Measurements from ENCODE around the gene SCRN1. TPM values are rescaled to one million over a fixed set of nuclear protein-coding genes. Genes with fewer than 3 reads are reported as not detected.

The SCRN1 gene
- polyA plus RNA-seq, 1 donor from 2014 or later, result 130 TPM

DNA sequence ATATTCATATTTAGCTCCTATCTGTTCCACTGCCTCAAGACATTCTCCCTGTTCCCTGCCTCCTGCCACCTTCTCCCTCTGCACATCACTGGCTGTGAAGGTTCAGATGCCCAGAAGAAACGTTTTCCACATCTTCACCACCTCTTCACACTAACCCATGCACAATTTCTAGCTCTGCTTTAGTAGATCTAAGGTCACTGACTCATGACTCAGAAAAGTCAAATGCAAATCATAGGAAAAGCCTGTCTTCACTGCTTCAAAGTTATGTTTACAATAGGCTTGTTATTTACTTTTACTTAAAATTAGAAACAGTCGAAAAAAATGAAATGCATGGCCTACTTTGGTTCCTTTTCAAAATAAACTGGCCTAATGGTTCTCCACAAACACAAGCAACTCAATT is 2.5 kb downstream of the SCRN1 start:
- Histone ChIP-seq H2AFZ (ENCODE audit: low read depth, low read length) (no peak overlapping the region), H3F3A (ENCODE audit: insufficient read depth, low read length, poor library complexity, severe bottlenecking) (no peaks in the 10 kb centered on the region), H3K4me3 (ENCODE audit: low read length) (peak overlapping the region; percentile 99), H3K9me3 (ENCODE audit: low read length) (no peaks in the 10 kb centered on the region), H3K36me3 (ENCODE audit: insufficient read depth, low read length) (no peaks in the 10 kb centered on the region), H3K9ac (ENCODE audit: low read length) (no peak overlapping the region), H3K9me2 (ENCODE audit: insufficient read depth, low read length) (no peaks in the 10 kb centered on the region), H3K27ac (ENCODE audit: low read length) (no peak overlapping the region), H3K79me2 (replicated peaks; ENCODE audit: insufficient read depth, low read length) (peaks cover 62% of the 10 kb centered on the region), H3K4me2 (ENCODE audit: low read length) (peak overlapping the region; percentile 77), H3K27me3 (ENCODE audit: insufficient read depth, low read depth, low read length) (no peaks in the 10 kb centered on the region), H4K20me1 (ENCODE audit: insufficient read depth) (no peaks in the 10 kb centered on the region)
- TF ChIP-seq MXI1 (conservative IDR thresholded peaks at IDR 0.05; ENCODE audit: poor library complexity, severe bottlenecking) (no peak), POLR2AphosphoS5 (IDR thresholded peaks at IDR 0.05) (no peak), TAF1 (IDR thresholded peaks at IDR 0.05; ENCODE audit: low read depth) (no peak), RAD21 (conservative IDR thresholded peaks at IDR 0.05) (no peak), EP300 (conservative IDR thresholded peaks at IDR 0.05; ENCODE audit: poor library complexity, severe bottlenecking) (no peak), SMC3 (conservative IDR thresholded peaks at IDR 0.05; ENCODE audit: poor library complexity) (no peak), EZH2 (IDR thresholded peaks at IDR 0.05; ENCODE audit: borderline replicate concordance, insufficient read depth, low read length, poor library complexity, severe bottlenecking) (no peak)
- TF ChIP-seq, protein P1, sequence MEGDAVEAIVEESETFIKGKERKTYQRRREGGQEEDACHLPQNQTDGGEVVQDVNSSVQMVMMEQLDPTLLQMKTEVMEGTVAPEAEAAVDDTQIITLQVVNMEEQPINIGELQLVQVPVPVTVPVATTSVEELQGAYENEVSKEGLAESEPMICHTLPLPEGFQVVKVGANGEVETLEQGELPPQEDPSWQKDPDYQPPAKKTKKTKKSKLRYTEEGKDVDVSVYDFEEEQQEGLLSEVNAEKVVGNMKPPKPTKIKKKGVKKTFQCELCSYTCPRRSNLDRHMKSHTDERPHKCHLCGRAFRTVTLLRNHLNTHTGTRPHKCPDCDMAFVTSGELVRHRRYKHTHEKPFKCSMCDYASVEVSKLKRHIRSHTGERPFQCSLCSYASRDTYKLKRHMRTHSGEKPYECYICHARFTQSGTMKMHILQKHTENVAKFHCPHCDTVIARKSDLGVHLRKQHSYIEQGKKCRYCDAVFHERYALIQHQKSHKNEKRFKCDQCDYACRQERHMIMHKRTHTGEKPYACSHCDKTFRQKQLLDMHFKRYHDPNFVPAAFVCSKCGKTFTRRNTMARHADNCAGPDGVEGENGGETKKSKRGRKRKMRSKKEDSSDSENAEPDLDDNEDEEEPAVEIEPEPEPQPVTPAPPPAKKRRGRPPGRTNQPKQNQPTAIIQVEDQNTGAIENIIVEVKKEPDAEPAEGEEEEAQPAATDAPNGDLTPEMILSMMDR (IDR thresholded peaks at IDR 0.05; ENCODE audit: poor library complexity, severe bottlenecking), result no peak
- TF ChIP-seq, protein P2, sequence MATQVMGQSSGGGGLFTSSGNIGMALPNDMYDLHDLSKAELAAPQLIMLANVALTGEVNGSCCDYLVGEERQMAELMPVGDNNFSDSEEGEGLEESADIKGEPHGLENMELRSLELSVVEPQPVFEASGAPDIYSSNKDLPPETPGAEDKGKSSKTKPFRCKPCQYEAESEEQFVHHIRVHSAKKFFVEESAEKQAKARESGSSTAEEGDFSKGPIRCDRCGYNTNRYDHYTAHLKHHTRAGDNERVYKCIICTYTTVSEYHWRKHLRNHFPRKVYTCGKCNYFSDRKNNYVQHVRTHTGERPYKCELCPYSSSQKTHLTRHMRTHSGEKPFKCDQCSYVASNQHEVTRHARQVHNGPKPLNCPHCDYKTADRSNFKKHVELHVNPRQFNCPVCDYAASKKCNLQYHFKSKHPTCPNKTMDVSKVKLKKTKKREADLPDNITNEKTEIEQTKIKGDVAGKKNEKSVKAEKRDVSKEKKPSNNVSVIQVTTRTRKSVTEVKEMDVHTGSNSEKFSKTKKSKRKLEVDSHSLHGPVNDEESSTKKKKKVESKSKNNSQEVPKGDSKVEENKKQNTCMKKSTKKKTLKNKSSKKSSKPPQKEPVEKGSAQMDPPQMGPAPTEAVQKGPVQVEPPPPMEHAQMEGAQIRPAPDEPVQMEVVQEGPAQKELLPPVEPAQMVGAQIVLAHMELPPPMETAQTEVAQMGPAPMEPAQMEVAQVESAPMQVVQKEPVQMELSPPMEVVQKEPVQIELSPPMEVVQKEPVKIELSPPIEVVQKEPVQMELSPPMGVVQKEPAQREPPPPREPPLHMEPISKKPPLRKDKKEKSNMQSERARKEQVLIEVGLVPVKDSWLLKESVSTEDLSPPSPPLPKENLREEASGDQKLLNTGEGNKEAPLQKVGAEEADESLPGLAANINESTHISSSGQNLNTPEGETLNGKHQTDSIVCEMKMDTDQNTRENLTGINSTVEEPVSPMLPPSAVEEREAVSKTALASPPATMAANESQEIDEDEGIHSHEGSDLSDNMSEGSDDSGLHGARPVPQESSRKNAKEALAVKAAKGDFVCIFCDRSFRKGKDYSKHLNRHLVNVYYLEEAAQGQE (IDR thresholded peaks at IDR 0.05; ENCODE audit: borderline replicate concordance), result no peak

- H4K20me1 ChIP-seq (ENCODE audit: insufficient read depth), result no peaks in the 10 kb centered on the region
- no peaks in the 10 kb centered on the region for H3K27me3 ChIP-seq (ENCODE audit: insufficient read depth, low read depth, low read length)
- peaks cover 58% of the 10 kb centered on the region for H3K79me2 ChIP-seq (replicated peaks; ENCODE audit: insufficient read depth, low read length)
Observed at GRCh38 chr7:29980151-29980550, 9.4 kb downstream of the SCRN1 start.

More at GRCh38 chr7:29980151-29980550, 9.4 kb downstream of the SCRN1 start:
- no peak overlapping the region for H3K27ac ChIP-seq (ENCODE audit: low read length)
- no peak overlapping the region for H2AFZ ChIP-seq (ENCODE audit: low read depth, low read length)
- H3F3A ChIP-seq (ENCODE audit: insufficient read depth, low read length, poor library complexity, severe bottlenecking), result peaks cover 3% of the 10 kb centered on the region
- no peaks in the 10 kb centered on the region for H3K36me3 ChIP-seq (ENCODE audit: insufficient read depth, low read length)
- H3K9me2 ChIP-seq (ENCODE audit: insufficient read depth, low read length), result no peaks in the 10 kb centered on the region
- TF ChIP-seq POLR2AphosphoS5 (IDR thresholded peaks at IDR 0.05), result no peak
- no peak for TF ChIP-seq RAD21 (conservative IDR thresholded peaks at IDR 0.05)
- no peak for TF ChIP-seq EZH2 (IDR thresholded peaks at IDR 0.05; ENCODE audit: borderline replicate concordance, insufficient read depth, low read length, poor library complexity, severe bottlenecking)
- TF ChIP-seq MXI1 (conservative IDR thresholded peaks at IDR 0.05; ENCODE audit: poor library complexity, severe bottlenecking), result no peak
- no peak overlapping the region for H3K9ac ChIP-seq (ENCODE audit: low read length)
- no peaks in the 10 kb centered on the region for H3K9me3 ChIP-seq (ENCODE audit: low read length)
- no peak overlapping the region for H3K4me3 ChIP-seq (ENCODE audit: low read length)
- no peak overlapping the region for H3K4me2 ChIP-seq (ENCODE audit: low read length)

Data from neural cell (in vitro differentiated cells).